SU-DHL-6 (cell line): ENCODE data around the gene ITGA7.

Experiments
- CTCF ChIP-seq: fragments of 200-600 bp; sonication (generic); IDR thresholded peaks from one replicate; pipeline ENCODE4 v1.5.1; 2017; ENCODE audit warnings: antibody characterized with exemption, mild to moderate bottlenecking, low read length, moderate library complexity; ENCODE audit not compliant: insufficient read depth, poor library complexity, severe bottlenecking
- EZH2phosphoT487 ChIP-seq: fragments of 200-600 bp; sonication (generic), shearing (Covaris generic); conservative IDR thresholded peaks from 2 replicates; pipeline ENCODE4 v1.6.1; 2018; ENCODE audit warnings: mild to moderate bottlenecking, antibody characterized with exemption, low read length, moderate library complexity, mixed read lengths

GRCh38 chr12:55715833-55716581 lies 8.3 kb upstream of the ITGA7 start, which contains the start of gene BLOC1S1:
- TF ChIP-seq CTCF (no peak), EZH2phosphoT487 (no peak)
